GM12878 (cell line): ENCODE data around the gene SMOC1. TPM values are rescaled to one million over a fixed set of nuclear protein-coding genes. Genes with fewer than 3 reads are reported as not detected.

Experiments
- ATAC-seq: fragments of 200-7000 bp; cut with Tn5 transposase; 3 replicates; pipeline ENCODE4 v1.9.1; 2020; ENCODE audit warnings: mild to moderate bottlenecking, moderate library complexity
- BruUV-seq: library from RNA; stranded (reverse); fragments of 400-500 nt; replicated peaks from 2 replicates; lab custom pipeline; 2021; lab: Mats Ljungman, UMichigan
- CTCF ChIA-PET: fragments of 300-600 bp; sonication (Branson Sonifier 250); formaldehyde crosslinking; extraction: SDS; loops from one replicate; lab custom pipeline; 2021; ENCODE audit warnings: inconsistent platforms; lab: Yijun Ruan, JAX
- POLR2A ChIA-PET: fragments of 350-600 bp; formaldehyde crosslinking; extraction: SDS; loops from one replicate; lab custom pipeline; 2021; ENCODE audit warnings: inconsistent platforms; lab: Charles Lee
- RAD21 ChIA-PET: fragments of 300-600 bp; sonication (Branson Sonifier 250); formaldehyde crosslinking; loops from one replicate; lab custom pipeline; 2023; ENCODE audit warnings: antibody characterized with exemption; ENCODE audit not compliant: unreplicated experiment; lab: Charles Lee
- SMC1A ChIA-PET: fragments of 300-600 bp; sonication (Branson Sonifier 250); formaldehyde crosslinking; loops from one replicate; lab custom pipeline; 2023; ENCODE audit not compliant: unreplicated experiment, uncharacterized antibody; lab: Charles Lee
- DNase-seq: peaks from one replicate; pipeline ENCODE4 v3.0.0-alpha.2; 2011; ENCODE audit warnings: low read depth, low spot score
- FAIRE-seq: peaks from 3 replicates; lab custom pipeline; 2011; peaks lifted over from hg19 to GRCh38; lab: Jason Lieb, UNC
- H2AFZ ChIP-seq: 2 replicates; pipeline ENCODE4 v1.6.0; 2011; ENCODE audit warnings: low read depth, low read length, control low read depth; ENCODE audit not compliant: control insufficient read depth
- H3K27ac ChIP-seq: 2 replicates; pipeline ENCODE4 v1.5.1; 2011; ENCODE audit warnings: control low read depth; ENCODE audit not compliant: control insufficient read depth, insufficient read depth
- H3K27me3 ChIP-seq, 2 experiments: replicated peaks in 1 of 2; 2 replicates each; pipeline versions ENCODE4 v1.6.0 to v1.6.1; 2011; ENCODE audit warnings: low read length in 1 of 2; ENCODE audit not compliant: control insufficient read depth in 2 of 2, insufficient read depth in 2 of 2
- H3K36me3 ChIP-seq, 2 experiments: 2 replicates each; pipeline ENCODE4 v1.5.1; 2011; ENCODE audit warnings: low read length in 1 of 2; ENCODE audit not compliant: control insufficient read depth in 2 of 2, insufficient read depth in 2 of 2
- H3K4me1 ChIP-seq: 2 replicates; pipeline ENCODE4 v1.6.1; 2011; ENCODE audit warnings: mild to moderate bottlenecking, low read length, moderate library complexity, mixed read lengths; ENCODE audit not compliant: control insufficient read depth, insufficient read depth
- H3K4me2 ChIP-seq: 2 replicates; pipeline ENCODE4 v1.6.0; 2011; ENCODE audit warnings: control low read depth; ENCODE audit not compliant: control insufficient read depth, insufficient read depth
- H3K4me3 ChIP-seq: fragments of 200-600 bp; sonication (generic); 2 replicates; pipeline ENCODE4 v1.5.1; 2016
- H3K79me2 ChIP-seq: 2 replicates; pipeline ENCODE4 v1.6.0; 2011; ENCODE audit warnings: low read length; ENCODE audit not compliant: control insufficient read depth, insufficient read depth
- H3K9ac ChIP-seq: 2 replicates; pipeline ENCODE4 v1.8.0; 2011; ENCODE audit warnings: low read length, control low read depth, mixed read lengths; ENCODE audit not compliant: control insufficient read depth, insufficient read depth
- H3K9me3 ChIP-seq: replicated peaks from 3 replicates; pipeline ENCODE4 v1.5.1; 2011; ENCODE audit warnings: mild to moderate bottlenecking, low read length; ENCODE audit not compliant: control insufficient read depth, insufficient read depth
- H4K20me1 ChIP-seq: 2 replicates; pipeline ENCODE4 v1.6.0; 2011; ENCODE audit not compliant: control insufficient read depth, insufficient read depth
- EGR1 ChIP-seq, 2 experiments: IDR thresholded peaks; 1 replicate in 1 of 2; 2 replicates in 1 of 2; pipeline ENCODE4 v1.6.1; 2011 to 2012; ENCODE audit warnings: low read depth in 2 of 2, low read length in 2 of 2, borderline replicate concordance in 1 of 2, mild to moderate bottlenecking in 1 of 2, moderate library complexity in 1 of 2
- GABPA ChIP-seq: IDR thresholded peaks from 2 replicates; pipeline ENCODE4 v1.6.1; 2014; ENCODE audit warnings: antibody characterized with exemption, low read depth, mild to moderate bottlenecking, inconsistent platforms
- KLF5 ChIP-seq: fragments of 450-650 bp; IDR thresholded peaks from 2 replicates; pipeline ENCODE4 v1.6.1; 2014; ENCODE audit warnings: mild to moderate bottlenecking; ENCODE audit not compliant: partially characterized antibody
- NR2C1 ChIP-seq: fragments of 450-650 bp; IDR thresholded peaks from 2 replicates; pipeline ENCODE4 v1.6.1; 2017; ENCODE audit warnings: antibody characterized with exemption, mild to moderate bottlenecking, moderate library complexity
- RAD21 ChIP-seq: IDR thresholded peaks from 2 replicates; pipeline ENCODE4 v1.6.1; 2011; ENCODE audit warnings: mild to moderate bottlenecking, low read depth, low read length, moderate library complexity; ENCODE audit not compliant: insufficient read depth
- SREBF2 ChIP-seq: IDR thresholded peaks from 2 replicates; pipeline ENCODE4 v1.6.1; 2012; ENCODE audit warnings: mild to moderate bottlenecking, low read length
- STAT1 ChIP-seq: fragments of 450-650 bp; conservative IDR thresholded peaks from 2 replicates; pipeline ENCODE4 v1.6.1; 2014; ENCODE audit warnings: antibody characterized with exemption, mild to moderate bottlenecking
- SUZ12 ChIP-seq: fragments of 200-600 bp; sonication (generic); IDR thresholded peaks from one replicate; pipeline ENCODE4 v1.6.1; 2018; ENCODE audit warnings: antibody characterized with exemption, mild to moderate bottlenecking; ENCODE audit not compliant: unreplicated experiment
- ZBTB40 ChIP-seq: fragments of 450-650 bp; IDR thresholded peaks from 2 replicates; pipeline ENCODE4 v1.6.1; 2016; ENCODE audit warnings: mild to moderate bottlenecking, moderate library complexity, borderline replicate concordance
- WGBS: methylation state at CpG from one replicate; pipeline ENCODE4 v1.1.6; 2016; ENCODE audit warnings: low lambda C conversion rate; ENCODE audit not compliant: insufficient replicate concordance, insufficient coverage; ENCODE audit errors: missing lambda C conversion rate; 5-methylcytosine and 5-hydroxymethylcytosine counted together
- in situ Hi-C: fragments of 300-500 bp; cut with MboI; formaldehyde crosslinking; loops from 9 replicates; pipeline ENCODE4 v1.14.3; 2018; ENCODE audit warnings: mixed read lengths
- intact Hi-C: fragments of 100-400 bp; cut with micrococcal nuclease; formaldehyde crosslinking; loops from one replicate; pipeline ENCODE4 v1.14.2; 2022; ENCODE audit not compliant: unreplicated experiment
- polyA plus RNA-seq, 11 experiments: library from polyadenylated mRNA; depleted of rRNA in 4 of 11; unstranded in 6 of 11; stranded (reverse) in 5 of 11; fragments of >200 nt; fragmentation: Nextera tagmentation in 4 of 11; fragmentation: Illumina TruSeq in 1 of 11; extraction: Ambion mirVana in 4 of 11; extraction: Trizol in 1 of 11; gene quantifications; 1 replicate in 1 of 11; 2 replicates in 10 of 11; pipeline versions ENCODE4 v1.2.1 to v1.2.3, GENCODE V29; 2011 to 2016; ENCODE audit warnings: inconsistent platforms in 2 of 11, missing spikeins in 2 of 11, low read depth in 1 of 11
- total RNA-seq, 4 experiments: library from RNA; depleted of rRNA in 3 of 4; stranded (reverse); fragments of >200 nt in 3 of 4; fragmentation: Illumina TruSeq in 1 of 4; extraction: Trizol in 1 of 4; gene quantifications; 2 replicates each; pipeline versions ENCODE4 v1.2.1 to v1.2.3, GENCODE V29; 2013 to 2021
- TF ChIP-seq, protein P1 (sequence below): fragments of 450-650 bp; formaldehyde crosslinking; IDR thresholded peaks from 2 replicates; pipeline ENCODE4 v1.4.0; 2020; ENCODE audit warnings: mild to moderate bottlenecking, moderate library complexity
- TF ChIP-seq, protein P2 (sequence below), 3 experiments: IDR thresholded peaks in 2 of 3; conservative IDR thresholded peaks in 1 of 3; 2 replicates each; pipeline ENCODE4 v1.5.1; 2011; ENCODE audit warnings: low read depth in 3 of 3, low read length in 3 of 3, mild to moderate bottlenecking in 3 of 3, control low read depth in 2 of 3, moderate library complexity in 2 of 3, inconsistent platforms in 1 of 3, mixed read lengths in 1 of 3; ENCODE audit not compliant: control insufficient read depth in 2 of 3, insufficient read depth in 1 of 3; ENCODE audit errors: extremely low read depth in 1 of 3

SMOC1 gene
- total and polyA plus RNA-seq, 10 of the 15 experiments (the other 5 are each of a cell fraction or from before 2014, with no cell fraction given), result 0.03 to 0.26 (median 0.14) TPM; not detected in 7

DNA sequence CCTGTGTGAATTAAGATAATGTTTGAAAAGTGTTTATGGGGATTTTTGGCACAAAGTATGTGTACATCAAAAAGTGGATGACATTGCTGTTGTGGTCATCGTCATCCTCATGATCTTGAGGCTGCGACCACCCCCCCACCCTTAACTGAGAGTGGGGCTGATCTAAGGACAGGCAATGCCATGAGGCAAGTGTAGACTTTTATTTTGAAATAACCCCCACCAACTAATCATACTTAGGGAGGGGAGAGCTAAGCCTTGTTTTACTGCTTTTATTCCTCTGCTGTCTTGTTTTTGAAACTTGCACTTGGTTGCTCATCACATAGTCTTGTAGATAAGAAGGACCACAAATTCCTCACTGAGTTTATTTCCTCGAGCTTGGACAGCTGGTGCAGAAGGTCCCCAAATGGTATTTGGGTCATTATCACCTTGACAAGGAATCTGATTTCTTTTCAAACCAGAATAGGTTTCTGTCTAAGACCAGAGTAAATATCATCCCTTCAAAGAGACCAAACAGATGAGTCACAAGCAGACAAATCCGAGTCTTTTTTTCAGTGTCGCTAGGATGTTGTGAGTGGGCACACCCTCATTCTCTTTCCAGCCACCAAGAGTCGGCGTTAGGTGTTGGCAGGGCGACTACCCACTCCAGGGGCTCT is 23.9 kb upstream of the SMOC1 start (continued):
- TF ChIP-seq, protein P1, sequence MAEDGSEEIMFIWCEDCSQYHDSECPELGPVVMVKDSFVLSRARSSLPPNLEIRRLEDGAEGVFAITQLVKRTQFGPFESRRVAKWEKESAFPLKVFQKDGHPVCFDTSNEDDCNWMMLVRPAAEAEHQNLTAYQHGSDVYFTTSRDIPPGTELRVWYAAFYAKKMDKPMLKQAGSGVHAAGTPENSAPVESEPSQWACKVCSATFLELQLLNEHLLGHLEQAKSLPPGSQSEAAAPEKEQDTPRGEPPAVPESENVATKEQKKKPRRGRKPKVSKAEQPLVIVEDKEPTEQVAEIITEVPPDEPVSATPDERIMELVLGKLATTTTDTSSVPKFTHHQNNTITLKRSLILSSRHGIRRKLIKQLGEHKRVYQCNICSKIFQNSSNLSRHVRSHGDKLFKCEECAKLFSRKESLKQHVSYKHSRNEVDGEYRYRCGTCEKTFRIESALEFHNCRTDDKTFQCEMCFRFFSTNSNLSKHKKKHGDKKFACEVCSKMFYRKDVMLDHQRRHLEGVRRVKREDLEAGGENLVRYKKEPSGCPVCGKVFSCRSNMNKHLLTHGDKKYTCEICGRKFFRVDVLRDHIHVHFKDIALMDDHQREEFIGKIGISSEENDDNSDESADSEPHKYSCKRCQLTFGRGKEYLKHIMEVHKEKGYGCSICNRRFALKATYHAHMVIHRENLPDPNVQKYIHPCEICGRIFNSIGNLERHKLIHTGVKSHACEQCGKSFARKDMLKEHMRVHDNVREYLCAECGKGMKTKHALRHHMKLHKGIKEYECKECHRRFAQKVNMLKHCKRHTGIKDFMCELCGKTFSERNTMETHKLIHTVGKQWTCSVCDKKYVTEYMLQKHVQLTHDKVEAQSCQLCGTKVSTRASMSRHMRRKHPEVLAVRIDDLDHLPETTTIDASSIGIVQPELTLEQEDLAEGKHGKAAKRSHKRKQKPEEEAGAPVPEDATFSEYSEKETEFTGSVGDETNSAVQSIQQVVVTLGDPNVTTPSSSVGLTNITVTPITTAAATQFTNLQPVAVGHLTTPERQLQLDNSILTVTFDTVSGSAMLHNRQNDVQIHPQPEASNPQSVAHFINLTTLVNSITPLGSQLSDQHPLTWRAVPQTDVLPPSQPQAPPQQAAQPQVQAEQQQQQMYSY (CRISPR knock-in tag), result no peak
- no peak for TF ChIP-seq NR2C1

DNA sequence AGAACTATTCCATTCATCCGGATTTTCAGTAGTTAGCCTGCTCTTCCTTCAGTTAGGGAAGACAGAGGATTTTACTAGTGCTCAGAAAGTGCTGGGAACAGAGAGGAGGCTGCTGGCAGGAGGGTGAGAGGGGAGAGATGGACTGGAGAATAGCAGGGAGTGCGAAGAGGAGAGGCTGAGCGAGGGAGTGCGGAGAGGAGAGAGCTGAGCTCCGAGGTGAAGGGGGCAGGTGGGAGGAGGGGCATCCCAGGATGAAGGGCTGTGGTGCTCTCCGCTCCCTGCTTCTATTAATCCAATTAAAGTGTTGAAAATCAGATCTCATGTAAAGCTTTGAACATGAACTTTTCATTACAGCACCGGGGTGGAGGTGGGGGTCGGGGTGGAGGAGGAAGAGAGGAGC is 20.4 kb upstream of the SMOC1 start:
- H3K27ac ChIP-seq, result no peak overlapping the region
- ChIA-PET CTCF (no interaction called here), RAD21 (no interaction called here), POLR2A (no interaction called here), SMC1A (no interaction called here)
- no peak for FAIRE-seq
- DNase-seq, result no peak
- 25% methylated on average over 6 of the region's 8 CpGs for WGBS
- no peaks in the 10 kb centered on the region for H3K4me1 ChIP-seq
- H3K36me3 ChIP-seq, result no peaks in the 10 kb centered on the region
- no peaks in the 10 kb centered on the region for H3K9me3 ChIP-seq
- no peak overlapping the region for H2AFZ ChIP-seq
- no peak overlapping the region for H3K4me3 ChIP-seq
- intact Hi-C loops (no loop called here), in situ Hi-C loops (no loop called here)
- H3K9ac ChIP-seq, result no peak overlapping the region
- H3K4me2 ChIP-seq, result no peak overlapping the region
- H4K20me1 ChIP-seq, result no peaks in the 10 kb centered on the region
- no peaks in the 10 kb centered on the region for H3K79me2 ChIP-seq
- no peak for ATAC-seq
- BruUV-seq, result no TSS peak
- peaks cover 7 to 8% of the 10 kb centered on the region in 2 experiments for H3K27me3 ChIP-seq
- TF ChIP-seq GABPA (no peak), RAD21 (no peak), SREBF2 (no peak), ZBTB40 (no peak), EGR1 (IDR thresholded peaks at IDR 0.05; ENCODE audit: borderline replicate concordance in 1 of 2, low read depth in 2 of 2, low read length in 2 of 2) (no peak), STAT1 (no peak), SUZ12 (no peak), KLF5 (no peak)
- TF ChIP-seq, protein P2, sequence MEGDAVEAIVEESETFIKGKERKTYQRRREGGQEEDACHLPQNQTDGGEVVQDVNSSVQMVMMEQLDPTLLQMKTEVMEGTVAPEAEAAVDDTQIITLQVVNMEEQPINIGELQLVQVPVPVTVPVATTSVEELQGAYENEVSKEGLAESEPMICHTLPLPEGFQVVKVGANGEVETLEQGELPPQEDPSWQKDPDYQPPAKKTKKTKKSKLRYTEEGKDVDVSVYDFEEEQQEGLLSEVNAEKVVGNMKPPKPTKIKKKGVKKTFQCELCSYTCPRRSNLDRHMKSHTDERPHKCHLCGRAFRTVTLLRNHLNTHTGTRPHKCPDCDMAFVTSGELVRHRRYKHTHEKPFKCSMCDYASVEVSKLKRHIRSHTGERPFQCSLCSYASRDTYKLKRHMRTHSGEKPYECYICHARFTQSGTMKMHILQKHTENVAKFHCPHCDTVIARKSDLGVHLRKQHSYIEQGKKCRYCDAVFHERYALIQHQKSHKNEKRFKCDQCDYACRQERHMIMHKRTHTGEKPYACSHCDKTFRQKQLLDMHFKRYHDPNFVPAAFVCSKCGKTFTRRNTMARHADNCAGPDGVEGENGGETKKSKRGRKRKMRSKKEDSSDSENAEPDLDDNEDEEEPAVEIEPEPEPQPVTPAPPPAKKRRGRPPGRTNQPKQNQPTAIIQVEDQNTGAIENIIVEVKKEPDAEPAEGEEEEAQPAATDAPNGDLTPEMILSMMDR (IDR thresholded peaks at IDR 0.05 in 2 of 3, conservative IDR thresholded peaks at IDR 0.05 in 1 of 3; ENCODE audit: control insufficient read depth in 2 of 3, extremely low read depth in 1 of 3, insufficient read depth in 1 of 3, low read depth in 3 of 3, low read length in 3 of 3), result no peak
